Transverse colon (tissue), 4 donors: ENCODE data around the gene THADA. TPM values are rescaled to one million over a fixed set of nuclear protein-coding genes. Genes with fewer than 3 reads are reported as not detected.
A peak's percentile ranks its signal among the peaks of the same experiment; 100 is the strongest.

Experiments
- DNase-seq: peaks from one replicate; pipeline ENCODE4 v3.0.0-alpha.2; 2019
- H3K27ac ChIP-seq, 4 donors: fragments of 200-600 bp; sonication (generic); 2 replicates each; pipeline ENCODE4 v1.5.1; 2016 to 2018; ENCODE audit warnings: inconsistent platforms in 4 of 4
- H3K27me3 ChIP-seq: fragments of 200-600 bp; sonication (generic); 2 replicates; pipeline ENCODE4 v1.5.1; 2017; ENCODE audit warnings: inconsistent platforms
- H3K36me3 ChIP-seq, 4 donors: fragments of 200-600 bp; sonication (generic); 2 replicates each; pipeline ENCODE4 v1.5.1; 2017 to 2019; ENCODE audit warnings: inconsistent platforms in 4 of 4
- H3K4me1 ChIP-seq, 4 donors: fragments of 200-600 bp; sonication (generic); 2 replicates each; pipeline ENCODE4 v1.5.1; 2017 to 2020; ENCODE audit warnings: inconsistent platforms in 4 of 4
- H3K4me3 ChIP-seq, 4 donors: fragments of 200-600 bp; sonication (generic); 1 replicate in 1 of 4; 2 replicates in 3 of 4; pipeline versions ENCODE4 v1.5.1 to v1.6.1; 2017 to 2019; ENCODE audit warnings: inconsistent platforms in 4 of 4
- H3K9me3 ChIP-seq, 2 donors: fragments of 200-600 bp; sonication (generic); 2 replicates each; pipeline ENCODE4 v1.5.1; 2017 to 2019; ENCODE audit warnings: inconsistent platforms in 2 of 2
- CTCF ChIP-seq, 5 experiments: fragments of 200-600 bp in 3 of 5; fragments of 450-650 bp in 2 of 5; sonication (generic) in 3 of 5; IDR thresholded peaks; 1 replicate in 2 of 5; 2 replicates in 3 of 5; pipeline ENCODE4 v1.5.1; 2016 to 2017; ENCODE audit warnings: antibody characterized with exemption in 5 of 5, inconsistent platforms in 3 of 5, mild to moderate bottlenecking in 2 of 5, moderate library complexity in 1 of 5
- EP300 ChIP-seq: sonication (generic); formaldehyde crosslinking; IDR thresholded peaks from one replicate; pipeline ENCODE4 v1.6.1; 2017; ENCODE audit warnings: antibody characterized with exemption, low read depth
- POLR2A ChIP-seq: fragments of 450-650 bp; IDR thresholded peaks from one replicate; pipeline ENCODE4 v1.6.1; 2016; ENCODE audit warnings: antibody characterized with exemption, mild to moderate bottlenecking, moderate library complexity
- POLR2AphosphoS5 ChIP-seq, 3 donors: sonication (generic); formaldehyde crosslinking; IDR thresholded peaks; one replicate each; pipeline ENCODE4 v1.6.1; 2016; ENCODE audit warnings: antibody characterized with exemption in 3 of 3
- WGBS, 2 donors: methylation state at CpG; one replicate each; pipeline ENCODE4 v1.1.5; 2018; ENCODE audit warnings: low coverage in 1 of 2; 5-methylcytosine and 5-hydroxymethylcytosine counted together
- in situ Hi-C, 4 donors: fragments of 200-750 bp; cut with MboI; loops; one replicate each; pipeline versions ENCODE4 v1.15.0 to v1.15.1; 2017; ENCODE audit warnings: low sequenced_read_pairs in 3 of 4, low pct_ligation_motif_present in 1 of 4, low pct_unique_long_range_greater_than_20kb in 1 of 4
- intact Hi-C: fragments of 100-400 bp; cut with DNase I; formaldehyde crosslinking; loops from one replicate; pipeline ENCODE4 v1.15.1; 2023; ENCODE audit warnings: low total_unique reads
- total RNA-seq, 4 donors: library from RNA; depleted of rRNA; stranded (reverse); fragments of >200 nt; gene quantifications; one replicate each; pipeline ENCODE4 v1.1.0, GENCODE V29; 2016

Gene THADA
- total RNA-seq, 4 donors from 2014 or later: 21.7 to 78.6 (median 28.1) TPM

GRCh38 chr2:43540021-43540779 is 55.6 kb downstream of the THADA start:
- Histone ChIP-seq H3K4me3 (no peak overlapping the region), H3K27ac (peak overlapping the region; percentile 57 to 75 (median 70)), H3K27me3 (no peaks in the 10 kb centered on the region), H3K36me3 (no peaks in the 10 kb centered on the region), H3K4me1 (peaks cover 0 to 27% (median 12%) of the 10 kb centered on the region in 4 donors), H3K9me3 (no peaks in the 10 kb centered on the region)
- TF ChIP-seq CTCF (IDR thresholded peaks at IDR 0.05) (no peak), POLR2AphosphoS5 (IDR thresholded peaks at IDR 0.05) (peak; percentile 64 to 90 (median 87)), EP300 (peak; percentile 95)
- intact Hi-C loops: loop anchor here (10.0 kb wide), 1 partner anchor 315 kb away; the partner anchor contains the start of gene ZFP36L2
- in situ Hi-C loops: no loop called here
- peak; percentile 51 for DNase-seq
- 65 to 76% methylated on average over 3 to 4 of the region's 4 CpGs for WGBS, 2 donors

DNA sequence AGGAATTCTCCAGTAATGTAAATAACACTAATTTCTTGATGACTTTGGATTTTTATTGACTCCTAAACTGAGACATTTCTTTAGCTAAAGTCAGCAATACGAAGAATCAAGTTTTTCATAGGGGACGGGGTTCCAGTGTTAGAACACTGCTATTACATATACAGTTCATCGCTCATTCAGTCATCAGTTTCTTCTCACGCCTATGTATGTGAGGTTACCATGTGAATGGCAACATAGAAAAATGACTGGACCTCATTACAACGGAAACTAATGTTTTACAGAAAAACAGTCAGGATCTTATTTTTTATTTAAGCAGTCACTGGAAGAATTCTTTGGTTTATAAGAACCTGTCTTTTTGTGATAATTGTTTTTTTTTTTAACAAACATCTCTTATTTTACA is 56.4 kb downstream of the THADA start:
- in situ Hi-C loops: no loop called here
- 87 to 89% methylated on average over 5 of the region's 5 CpGs for WGBS, 2 donors
- no peaks in the 10 kb centered on the region for H3K9me3 ChIP-seq
- no peak overlapping the region for H3K4me3 ChIP-seq
- no peaks in the 10 kb centered on the region for H3K36me3 ChIP-seq
- peak overlapping the region; percentile 57 to 75 (median 70) for H3K27ac ChIP-seq
- TF ChIP-seq POLR2A: no peak
- TF ChIP-seq POLR2AphosphoS5 (IDR thresholded peaks at IDR 0.05): no peak
- TF ChIP-seq CTCF (IDR thresholded peaks at IDR 0.05): no peak
- no peak for TF ChIP-seq EP300
- H3K4me1 ChIP-seq: peaks cover 0 to 27% (median 12%) of the 10 kb centered on the region in 4 donors
- intact Hi-C loops: loop anchor here (5.0 kb wide), 1 partner anchor 592 kb away; no protein-coding TSS in a partner anchor
- H3K27me3 ChIP-seq: no peaks in the 10 kb centered on the region
- DNase-seq: no peak

- no peak for DNase-seq
- Histone ChIP-seq H3K27me3 (no peaks in the 10 kb centered on the region), H3K4me3 (no peak overlapping the region), H3K36me3 (no peaks in the 10 kb centered on the region), H3K9me3 (no peaks in the 10 kb centered on the region), H3K4me1 (peaks cover 0 to 27% (median 12%) of the 10 kb centered on the region in 4 donors), H3K27ac (peak overlapping the region; percentile 57 to 75 (median 70))
- intact Hi-C loops: loop anchor here (5.0 kb wide), 1 partner anchor 591 kb away; no protein-coding TSS in a partner anchor
- TF ChIP-seq POLR2AphosphoS5 (IDR thresholded peaks at IDR 0.05): no peak
- WGBS, 2 donors: 83 to 94% methylated on average over 1 of the region's 1 CpG
- in situ Hi-C loops: no loop called here
Measured at GRCh38 chr2:43538034-43538670, 57.7 kb downstream of the THADA start.

DNA sequence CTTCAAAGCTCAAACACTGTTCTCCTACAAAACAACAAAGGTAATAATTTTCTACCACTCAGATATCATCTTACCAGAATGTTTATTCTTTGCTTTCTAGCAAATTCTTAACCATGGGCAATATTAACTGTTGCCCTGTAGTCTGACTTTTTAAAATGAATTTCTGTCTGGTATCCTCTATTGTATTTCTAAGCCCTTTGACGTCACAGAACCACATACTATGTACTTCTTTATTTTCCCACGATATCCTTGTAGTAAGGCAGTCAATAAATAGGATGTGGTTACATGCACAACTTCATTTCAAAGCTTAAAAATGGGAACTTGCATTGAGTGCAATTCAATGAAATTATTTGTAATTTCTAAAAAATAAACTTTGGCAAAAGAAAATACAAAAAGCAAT is 58.7 kb downstream of the THADA start:
- H3K27ac ChIP-seq: peak overlapping the region; percentile 1 to 72 (median 48)
- in situ Hi-C loops (no loop called here), intact Hi-C loops (loop anchor here (5.0 kb wide), 1 partner anchor 590 kb away; no protein-coding TSS in a partner anchor)
- H3K27me3 ChIP-seq: no peaks in the 10 kb centered on the region
- WGBS, 2 donors: 65 to 73% methylated on average over 2 of the region's 2 CpGs
- no peaks in the 10 kb centered on the region for H3K9me3 ChIP-seq
- H3K4me3 ChIP-seq: no peak overlapping the region
- DNase-seq: no peak
- no peaks in the 10 kb centered on the region for H3K36me3 ChIP-seq
- TF ChIP-seq POLR2AphosphoS5 (IDR thresholded peaks at IDR 0.05) (peak in 1 of 3 donors; percentile 43), CTCF (IDR thresholded peaks at IDR 0.05) (no peak), EP300 (no peak), POLR2A (peak; percentile 39)
- peaks cover 0 to 27% (median 12%) of the 10 kb centered on the region in 4 donors for H3K4me1 ChIP-seq
